GM18951 (cell line): ENCODE measurements around the gene OLA1.

Source experiments
- POLR2A ChIP-seq: IDR thresholded peaks from 4 replicates; pipeline ENCODE4 v1.6.1; 2011; ENCODE audit warnings: mild to moderate bottlenecking; ENCODE audit not compliant: insufficient read length, insufficient read depth; ENCODE audit errors: extremely low read depth
- in situ Hi-C: fragments of 300-500 bp; cut with MboI; formaldehyde crosslinking; loops from one replicate; pipeline ENCODE4 v1.12.0; 2022; ENCODE audit warnings: low sequenced_read_pairs, mixed read lengths, inconsistent platforms; ENCODE audit not compliant: unreplicated experiment

OLA1 gene

GRCh38 chr2:174180165-174180724 lies 68.1 kb downstream of the OLA1 start:
- in situ Hi-C loops: no loop called here
- no peak for TF ChIP-seq POLR2A

GRCh38 chr2:174177316-174177890 lies 70.9 kb downstream of the OLA1 start:
- in situ Hi-C loops: no loop called here

GRCh38 chr2:174176898-174177297 lies 71.4 kb downstream of the OLA1 start:
- no peak for TF ChIP-seq POLR2A
- in situ Hi-C loops: no loop called here

More at GRCh38 chr2:174177316-174177890, 70.9 kb downstream of the OLA1 start:
- no peak for TF ChIP-seq POLR2A

- TF ChIP-seq POLR2A: no peak
- in situ Hi-C loops: no loop called here
These were observed 73.6 kb downstream of the OLA1 start for GRCh38 chr2:174174741-174175140.

- TF ChIP-seq POLR2A: no peak
- in situ Hi-C loops: no loop called here
These were observed 75.5 kb downstream of the OLA1 start for GRCh38 chr2:174172802-174173355.

GRCh38 chr2:174171686-174172445 lies 76.5 kb downstream of the OLA1 start:
- TF ChIP-seq POLR2A: no peak
- in situ Hi-C loops: no loop called here

GRCh38 chr2:174169372-174169771 lies 79.0 kb downstream of the OLA1 start:
- in situ Hi-C loops: no loop called here
- no peak for TF ChIP-seq POLR2A

- no peak for TF ChIP-seq POLR2A
- in situ Hi-C loops: no loop called here
These were observed 82.1 kb downstream of the OLA1 start for GRCh38 chr2:174166261-174166660.

GRCh38 chr2:174161490-174161889 lies 86.8 kb downstream of the OLA1 start:
- no peak for TF ChIP-seq POLR2A
- in situ Hi-C loops: no loop called here

GRCh38 chr2:174158003-174158402 lies 90.3 kb downstream of the OLA1 start:
- in situ Hi-C loops: no loop called here
- TF ChIP-seq POLR2A: no peak

- TF ChIP-seq POLR2A: no peak
- in situ Hi-C loops: no loop called here
These were observed 91.3 kb downstream of the OLA1 start for GRCh38 chr2:174157053-174157452.

GRCh38 chr2:174153757-174154680 lies 94.3 kb downstream of the OLA1 start:
- in situ Hi-C loops: no loop called here
- TF ChIP-seq POLR2A: no peak

- in situ Hi-C loops: no loop called here
- TF ChIP-seq POLR2A: no peak
These were observed 98.8 kb downstream of the OLA1 start for GRCh38 chr2:174149530-174149929.

GRCh38 chr2:174148833-174149232 lies 99.5 kb downstream of the OLA1 start:
- in situ Hi-C loops: no loop called here

More at GRCh38 chr2:174148833-174149232, 99.5 kb downstream of the OLA1 start:
- TF ChIP-seq POLR2A: no peak
